ENCODE measurements around the gene RACGAP1. TPM values are rescaled to one million over a fixed set of nuclear protein-coding genes. Genes with fewer than 3 reads are reported as not detected.

RACGAP1 gene
- polyA plus RNA-seq (ENCODE audit: insufficient read length in 4 of 4), result 10 to 100 TPM; 45.4 to 50.4 (median 49.6) TPM

- peak; percentile 97 to 99 (median 98) for DNase-seq (ENCODE audit: low read depth in 4 of 4, low spot score in 3 of 4)
Measured at GRCh38 chr12:50025187-50026059, at the start of gene RACGAP1. Gene RACGAP1, minus strand, starts transcription at chr12:50025494. Its CDS starts 8,779 bp downstream, at chr12:50016715.

DNA sequence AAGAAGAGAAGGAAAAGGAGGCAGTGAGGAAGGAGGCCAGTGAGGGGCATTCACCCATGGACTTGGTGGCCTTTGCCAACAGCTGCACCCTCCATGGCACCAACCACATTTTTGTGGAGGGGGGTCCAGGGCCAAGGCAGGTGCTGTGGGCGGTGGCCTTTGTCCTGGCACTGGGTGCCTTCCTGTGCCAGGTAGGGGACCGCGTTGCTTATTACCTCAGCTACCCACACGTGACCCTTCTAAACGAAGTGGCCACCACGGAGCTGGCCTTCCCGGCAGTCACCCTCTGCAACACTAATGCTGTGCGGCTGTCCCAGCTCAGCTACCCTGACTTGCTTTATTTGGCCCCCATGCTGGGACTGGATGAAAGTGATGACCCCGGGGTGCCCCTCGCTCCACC lies 48.4 kb upstream of the RACGAP1 start:
- DNase-seq (ENCODE audit: low read depth in 4 of 4, low spot score in 3 of 4), result no peak

DNA sequence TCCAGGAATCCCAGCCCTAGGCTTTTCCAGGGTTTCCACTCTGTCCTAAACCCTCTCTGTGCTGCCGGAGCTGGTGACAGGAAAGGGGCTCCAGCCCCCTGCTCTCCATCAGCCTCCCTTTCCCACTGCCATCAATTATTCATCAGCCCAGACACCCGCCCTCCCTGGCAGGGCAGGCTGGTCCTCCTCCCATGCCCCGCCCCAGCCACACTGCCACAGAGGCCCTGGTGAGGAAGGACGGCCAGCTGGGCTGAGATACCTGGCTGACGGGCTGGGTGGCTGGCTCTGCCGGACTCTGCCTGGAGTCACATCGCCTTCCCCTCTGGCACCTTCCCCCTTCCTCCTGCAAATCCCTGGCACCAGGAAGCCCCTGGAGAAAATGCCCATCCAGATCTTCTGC lies 47.9 kb upstream of the RACGAP1 start:
- DNase-seq (ENCODE audit: low read depth in 4 of 4, low spot score in 3 of 4), result no peak

- no peak for DNase-seq (ENCODE audit: low read depth in 4 of 4, low spot score in 3 of 4)
Measured at GRCh38 chr12:50072198-50072907, 47.1 kb upstream of the RACGAP1 start.

GRCh38 chr12:50070314-50071060 lies 45.2 kb upstream of the RACGAP1 start:
- DNase-seq (ENCODE audit: low read depth in 4 of 4, low spot score in 3 of 4), result no peak

DNA sequence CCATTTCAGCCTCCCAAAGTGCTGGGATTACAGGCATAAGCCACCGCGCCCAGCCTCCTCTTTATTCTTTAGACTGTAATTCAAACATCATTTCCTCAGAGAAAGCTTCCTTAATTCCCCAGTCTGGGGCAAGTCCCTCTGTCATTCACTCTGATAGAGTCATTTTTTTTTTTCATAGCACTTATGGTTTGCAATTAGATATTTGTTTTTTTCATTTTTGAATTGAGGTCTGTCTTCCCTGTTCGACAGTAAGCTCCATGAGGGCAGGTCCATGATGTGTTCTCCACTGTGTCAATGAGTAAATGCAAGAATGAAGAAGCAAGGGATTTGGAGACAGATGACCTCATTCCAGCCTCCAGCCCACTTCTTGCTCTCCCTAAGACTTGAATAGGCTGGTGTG lies 44.2 kb upstream of the RACGAP1 start:
- no peak for DNase-seq (ENCODE audit: low read depth in 4 of 4, low spot score in 3 of 4)

GRCh38 chr12:50069069-50069468 lies 43.8 kb upstream of the RACGAP1 start:
- no peak for DNase-seq (ENCODE audit: low read depth in 4 of 4, low spot score in 3 of 4)

- DNase-seq (ENCODE audit: low read depth in 4 of 4, low spot score in 3 of 4), result no peak
Measured at GRCh38 chr12:50066402-50066801, 41.1 kb upstream of the RACGAP1 start.

DNA sequence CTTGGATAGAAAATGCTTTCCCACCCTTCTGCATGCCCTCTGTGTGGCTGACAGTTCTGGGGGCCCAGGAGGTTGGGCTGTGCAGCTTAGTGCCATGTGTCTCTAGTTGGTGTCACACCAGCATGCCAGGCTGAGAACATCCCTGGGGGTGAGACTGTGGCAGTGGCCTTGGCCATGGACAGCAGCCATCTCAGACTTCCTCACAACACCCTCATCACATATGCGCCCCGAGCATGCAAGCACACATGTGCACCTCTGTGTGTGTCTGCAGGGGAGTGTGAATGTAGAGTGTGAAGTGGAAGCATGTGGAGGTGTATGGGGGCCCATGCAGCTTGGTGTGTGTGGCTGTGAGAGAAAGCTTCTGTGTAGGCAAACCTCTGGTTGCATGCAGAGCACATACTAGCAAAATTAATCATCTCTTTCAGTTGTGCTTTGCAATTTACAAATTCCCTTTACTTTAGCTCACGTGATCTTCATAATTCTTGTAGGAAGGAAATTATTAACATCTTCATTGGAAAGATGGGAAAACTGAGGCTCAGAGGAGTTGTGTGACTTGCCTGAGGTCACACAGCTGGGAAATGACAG lies 40.5 kb upstream of the RACGAP1 start:
- DNase-seq (ENCODE audit: low read depth in 4 of 4, low spot score in 3 of 4), result no peak

- DNase-seq (ENCODE audit: low read depth in 4 of 4, low spot score in 3 of 4), result no peak
Measured at GRCh38 chr12:50062728-50063460, 37.6 kb upstream of the RACGAP1 start.

DNA sequence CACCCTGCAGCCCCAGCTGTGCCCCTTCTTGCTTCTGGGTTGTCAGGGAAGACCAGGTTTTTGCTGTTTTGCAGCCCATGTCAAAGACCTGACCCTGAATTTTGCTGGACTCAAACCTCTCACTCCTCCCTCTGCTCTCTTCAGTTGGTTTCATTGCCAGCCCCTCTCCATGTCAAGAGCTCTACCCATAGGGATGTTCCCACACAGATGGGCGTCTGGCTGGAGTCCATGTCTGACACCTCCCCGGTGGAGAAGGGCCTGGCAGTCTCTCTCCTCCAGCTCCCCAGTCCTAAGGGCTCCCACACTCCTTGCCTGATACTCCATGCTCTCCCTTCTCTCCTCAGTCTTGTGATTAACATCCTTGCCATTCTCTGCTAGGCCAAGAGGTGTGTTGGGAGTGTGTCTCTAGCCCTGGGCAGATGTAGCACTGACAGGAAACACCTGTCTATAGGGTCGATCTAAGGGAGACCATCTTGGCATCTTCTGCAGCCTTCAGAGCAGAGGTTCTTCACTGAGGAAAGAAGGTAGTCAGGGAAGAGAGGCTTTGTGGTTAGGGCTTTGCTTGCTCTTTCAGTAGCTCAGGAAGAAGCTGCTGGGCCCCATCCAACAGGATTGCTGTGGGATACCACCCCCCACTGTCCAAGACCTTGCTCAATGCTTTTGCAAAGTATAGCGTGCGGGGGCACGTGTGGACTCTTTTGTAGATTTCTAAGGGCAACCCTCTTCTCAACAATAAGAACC lies 36.8 kb upstream of the RACGAP1 start:
- no peak for DNase-seq (ENCODE audit: low read depth in 4 of 4, low spot score in 3 of 4)

- no peak for DNase-seq (ENCODE audit: low read depth in 4 of 4, low spot score in 3 of 4)
Measured at GRCh38 chr12:50061171-50061570, 35.9 kb upstream of the RACGAP1 start.

- DNase-seq (ENCODE audit: low read depth in 4 of 4, low spot score in 3 of 4), result no peak
Measured at GRCh38 chr12:50060120-50060468, 34.8 kb upstream of the RACGAP1 start.

GRCh38 chr12:50059440-50060119 lies 34.3 kb upstream of the RACGAP1 start:
- DNase-seq (ENCODE audit: low read depth in 4 of 4, low spot score in 3 of 4), result no peak

DNA sequence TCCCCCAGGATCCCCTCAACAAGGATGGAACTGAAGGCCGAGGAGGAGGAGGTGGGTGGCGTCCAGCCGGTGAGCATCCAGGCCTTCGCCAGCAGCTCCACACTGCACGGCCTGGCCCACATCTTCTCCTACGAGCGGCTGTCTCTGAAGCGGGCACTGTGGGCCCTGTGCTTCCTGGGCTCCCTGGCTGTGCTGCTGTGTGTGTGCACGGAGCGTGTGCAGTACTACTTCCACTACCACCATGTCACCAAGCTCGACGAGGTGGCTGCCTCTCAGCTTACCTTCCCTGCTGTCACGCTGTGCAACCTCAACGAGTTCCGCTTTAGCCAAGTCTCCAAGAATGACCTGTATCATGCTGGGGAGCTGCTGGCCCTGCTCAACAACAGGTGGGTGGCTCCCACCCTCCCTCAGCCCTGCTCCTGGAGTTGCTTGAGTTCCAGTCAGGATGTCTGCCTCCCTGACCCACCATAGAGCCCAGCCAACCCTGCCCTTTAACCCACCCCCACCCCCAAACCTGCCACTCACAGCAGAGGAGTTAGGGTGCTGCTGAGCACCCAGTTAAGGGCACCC lies 33.5 kb upstream of the RACGAP1 start:
- no peak for DNase-seq (ENCODE audit: low read depth in 4 of 4, low spot score in 3 of 4)

DNA sequence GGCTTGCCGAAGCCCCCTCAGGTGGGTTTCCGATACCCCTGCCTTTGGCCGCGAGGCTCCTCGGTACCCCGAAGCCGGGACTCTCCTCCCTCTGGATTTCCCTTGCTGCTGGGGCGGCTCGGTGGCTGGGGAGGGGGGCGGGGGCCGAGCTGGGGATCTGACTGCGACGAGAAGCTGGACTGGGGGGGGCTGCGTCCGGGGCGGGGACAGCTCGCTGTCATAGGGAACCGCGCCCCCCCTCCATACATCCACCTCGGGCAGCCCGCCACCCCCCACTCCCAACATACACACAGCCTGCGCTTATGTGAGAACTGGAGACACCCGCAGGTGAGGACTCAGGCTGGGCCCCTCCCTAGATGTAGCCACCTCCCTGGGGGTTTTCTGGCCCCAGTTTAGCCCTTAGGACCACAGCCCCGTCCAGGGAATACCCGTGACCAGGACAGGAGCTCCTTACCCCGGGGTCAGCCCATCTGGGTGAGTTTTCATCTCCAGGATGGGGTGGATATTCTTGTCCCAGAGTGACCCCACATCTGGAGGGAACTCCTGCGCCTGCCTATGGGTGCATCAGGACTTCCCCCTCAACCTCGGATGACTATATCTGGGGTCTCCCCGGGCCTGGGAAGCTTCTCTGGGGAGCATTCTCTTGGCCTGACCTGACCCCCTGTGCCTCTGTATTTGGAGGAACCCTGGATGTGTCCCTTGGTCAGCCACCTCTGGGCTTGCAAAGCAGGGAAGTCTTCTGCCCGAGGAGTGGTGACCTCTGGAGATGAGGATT lies 32.8 kb upstream of the RACGAP1 start:
- no peak for DNase-seq (ENCODE audit: low read depth in 4 of 4, low spot score in 3 of 4)

- DNase-seq (ENCODE audit: low read depth in 4 of 4, low spot score in 3 of 4), result peak in 1 of 4 donors; percentile 36
Measured at GRCh38 chr12:50057000-50057841, 31.9 kb upstream of the RACGAP1 start, which contains the start of gene ASIC1. Gene ASIC1, plus strand, starts transcription at chr12:50057596. Its CDS starts 1,171 bp downstream, at chr12:50058767.
